Left renal pelvis (tissue), 4 donors: ENCODE data around the gene PJA2. TPM values are rescaled to one million over a fixed set of nuclear protein-coding genes. Genes with fewer than 3 reads are reported as not detected.

Source experiments
- DNase-seq, 4 donors: peaks; one replicate each; pipeline ENCODE4 v3.0.0-alpha.2; 2013; ENCODE audit warnings: low read depth in 4 of 4, low spot score in 3 of 4
- polyA plus RNA-seq, 4 donors: library from polyadenylated mRNA; unstranded; fragments of 120-200 nt; gene quantifications; one replicate each; pipeline ENCODE4 v1.2.1, GENCODE V29; 2013; ENCODE audit not compliant: insufficient read length in 4 of 4

The PJA2 gene
- polyA plus RNA-seq, 4 donors, result 118 to 174 (median 148) TPM

GRCh38 chr5:109351988-109352864, 57.5 kb downstream of the PJA2 start:
- DNase-seq, result no peak

- no peak for DNase-seq
Observed at GRCh38 chr5:109350537-109351270, 59.1 kb downstream of the PJA2 start.

- no peak for DNase-seq
Observed at GRCh38 chr5:109349388-109349787, 60.4 kb downstream of the PJA2 start.

- DNase-seq, result no peak
Observed at GRCh38 chr5:109347252-109347888, 62.4 kb downstream of the PJA2 start.

GRCh38 chr5:109345699-109346098, 64.1 kb downstream of the PJA2 start:
- no peak for DNase-seq

- DNase-seq, result no peak
Observed at GRCh38 chr5:109340351-109340750, 69.4 kb downstream of the PJA2 start.

GRCh38 chr5:109335114-109335513, 74.7 kb downstream of the PJA2 start:
- no peak for DNase-seq

GRCh38 chr5:109334056-109334455, 75.7 kb downstream of the PJA2 start:
- no peak for DNase-seq

- no peak for DNase-seq
Observed at GRCh38 chr5:109329333-109330237, 80.2 kb downstream of the PJA2 start.

- DNase-seq, result no peak
Observed at GRCh38 chr5:109328626-109329025, 81.1 kb downstream of the PJA2 start.

GRCh38 chr5:109327570-109327969, 82.2 kb downstream of the PJA2 start:
- no peak for DNase-seq

- no peak for DNase-seq
Observed at GRCh38 chr5:109326919-109327318, 82.9 kb downstream of the PJA2 start.

- DNase-seq, result no peak
Observed at GRCh38 chr5:109325456-109325855, 84.3 kb downstream of the PJA2 start.

- no peak for DNase-seq
Observed at GRCh38 chr5:109324931-109325330, 84.8 kb downstream of the PJA2 start.

GRCh38 chr5:109324351-109324750, 85.4 kb downstream of the PJA2 start:
- no peak for DNase-seq

GRCh38 chr5:109322694-109323093, 87.1 kb downstream of the PJA2 start:
- no peak for DNase-seq

- no peak for DNase-seq
Observed at GRCh38 chr5:109319351-109319750, 90.4 kb downstream of the PJA2 start.

GRCh38 chr5:109318455-109319108, 91.2 kb downstream of the PJA2 start:
- DNase-seq, result no peak

GRCh38 chr5:109316634-109317033, 93.1 kb downstream of the PJA2 start:
- no peak for DNase-seq

- no peak for DNase-seq
Observed at GRCh38 chr5:109315245-109315644, 94.5 kb downstream of the PJA2 start.
